ENCODE data around the gene PANK4.

Gene PANK4

GRCh38 chr1:2508751-2509150 lies 17.6 kb downstream of the PANK4 start:
- Histone ChIP-seq H3K4me3 (no peak overlapping the region), H3K27ac (no peak overlapping the region), H3K9me3 (no peaks in the 10 kb centered on the region), H3K36me3 (peaks cover 62 to 66% (median 65%) of the 10 kb centered on the region in 3 donors), H3K4me1 (peaks cover 0 to 5% (median 0%) of the 10 kb centered on the region in 4 donors), H3K27me3 (peaks cover 0 to 26% of the 10 kb centered on the region in 2 donors)
- intact Hi-C loops (cut with DNase I; ENCODE audit: low total_unique reads): no loop called here
- no peak for DNase-seq
- no peak for TF ChIP-seq CTCF (IDR thresholded peaks at IDR 0.05)

GRCh38 chr1:2508180-2508579 lies 18.2 kb downstream of the PANK4 start:
- H3K9me3 ChIP-seq: no peaks in the 10 kb centered on the region
- H3K4me3 ChIP-seq: no peak overlapping the region
- no peak overlapping the region for H3K27ac ChIP-seq
- peaks cover 0 to 5% (median 0%) of the 10 kb centered on the region in 4 donors for H3K4me1 ChIP-seq
- no peak for DNase-seq
- TF ChIP-seq CTCF (IDR thresholded peaks at IDR 0.05): no peak
- intact Hi-C loops (cut with DNase I; ENCODE audit: low total_unique reads): no loop called here
- peaks cover 56 to 60% (median 60%) of the 10 kb centered on the region in 3 donors for H3K36me3 ChIP-seq
- peaks cover 0 to 32% of the 10 kb centered on the region in 2 donors for H3K27me3 ChIP-seq

GRCh38 chr1:2507744-2508155 lies 18.6 kb downstream of the PANK4 start:
- Histone ChIP-seq H3K4me3 (no peak overlapping the region), H3K36me3 (peaks cover 52 to 56% (median 55%) of the 10 kb centered on the region in 3 donors), H3K4me1 (peaks cover 0 to 5% (median 0%) of the 10 kb centered on the region in 4 donors), H3K9me3 (no peaks in the 10 kb centered on the region), H3K27ac (no peak overlapping the region), H3K27me3 (peaks cover 0 to 36% of the 10 kb centered on the region in 2 donors)
- TF ChIP-seq CTCF (IDR thresholded peaks at IDR 0.05): no peak
- intact Hi-C loops (cut with DNase I; ENCODE audit: low total_unique reads): no loop called here
- DNase-seq: no peak

GRCh38 chr1:2506901-2507565 lies 19.4 kb downstream of the PANK4 start:
- H3K27me3 ChIP-seq: peaks cover 0 to 44% of the 10 kb centered on the region in 2 donors
- no peak overlapping the region for H3K4me3 ChIP-seq
- no peak overlapping the region for H3K27ac ChIP-seq
- peaks cover 45 to 49% (median 48%) of the 10 kb centered on the region in 3 donors for H3K36me3 ChIP-seq
- intact Hi-C loops (cut with DNase I; ENCODE audit: low total_unique reads): no loop called here
- DNase-seq: no peak
- no peak for TF ChIP-seq CTCF (IDR thresholded peaks at IDR 0.05)
- no peaks in the 10 kb centered on the region for H3K9me3 ChIP-seq
- H3K4me1 ChIP-seq: peaks cover 0 to 5% (median 0%) of the 10 kb centered on the region in 4 donors

- Histone ChIP-seq H3K36me3 (peaks cover 37 to 41% (median 40%) of the 10 kb centered on the region in 3 donors), H3K27me3 (peaks cover 0 to 52% of the 10 kb centered on the region in 2 donors), H3K9me3 (no peaks in the 10 kb centered on the region), H3K4me3 (no peak overlapping the region), H3K4me1 (peaks cover 0 to 5% (median 0%) of the 10 kb centered on the region in 4 donors), H3K27ac (no peak overlapping the region)
- TF ChIP-seq CTCF (IDR thresholded peaks at IDR 0.05): no peak
- DNase-seq: no peak
- intact Hi-C loops (cut with DNase I; ENCODE audit: low total_unique reads): no loop called here
Observed at GRCh38 chr1:2506007-2506860, 20.2 kb downstream of the PANK4 start.
